Liver (tissue), 9 donors: ENCODE results near the gene BAHCC1. TPM values are rescaled to one million over a fixed set of nuclear protein-coding genes. Genes with fewer than 3 reads are reported as not detected.

Experiments used
- DNase-seq: peaks from one replicate; pipeline ENCODE4 v3.0.0-alpha.2; 2017; ENCODE audit warnings: low spot score
- H3K27ac ChIP-seq, 2 donors: one replicate each; pipeline ENCODE4 v1.7.0; 2013; ENCODE audit warnings: inconsistent platforms in 2 of 2, low read length in 2 of 2, control low read depth in 1 of 2, low read depth in 1 of 2, mild to moderate bottlenecking in 1 of 2
- H3K27me3 ChIP-seq, 4 donors: one replicate each; pipeline versions ENCODE4 v1.6.1 to v1.7.0; 2013; ENCODE audit warnings: low read length in 3 of 4, inconsistent platforms in 1 of 4, mild to moderate bottlenecking in 1 of 4, moderate library complexity in 1 of 4; ENCODE audit not compliant: control insufficient read depth in 4 of 4, insufficient read depth in 4 of 4
- H3K36me3 ChIP-seq, 4 donors: one replicate each; pipeline versions ENCODE4 v1.6.1 to v1.7.0; 2013; ENCODE audit warnings: low read length in 3 of 4, mild to moderate bottlenecking in 3 of 4, low read depth in 1 of 4, moderate library complexity in 1 of 4; ENCODE audit not compliant: control insufficient read depth in 4 of 4, insufficient read depth in 3 of 4
- H3K4me1 ChIP-seq, 4 donors: one replicate each; pipeline versions ENCODE4 v1.6.1 to v1.7.0; 2013; ENCODE audit warnings: low read length in 3 of 4, mild to moderate bottlenecking in 3 of 4, moderate library complexity in 1 of 4; ENCODE audit not compliant: control insufficient read depth in 4 of 4, insufficient read depth in 4 of 4
- H3K4me3 ChIP-seq, 3 donors: one replicate each; pipeline versions ENCODE4 v1.6.1 to v1.7.0; 2013; ENCODE audit warnings: low read length in 3 of 3, control low read depth in 1 of 3, low read depth in 1 of 3, mild to moderate bottlenecking in 1 of 3
- H3K9ac ChIP-seq, 2 donors: one replicate each; pipeline ENCODE4 v1.7.0; 2013; ENCODE audit warnings: low read length in 2 of 2, mild to moderate bottlenecking in 2 of 2, moderate library complexity in 2 of 2, control low read depth in 1 of 2, low read depth in 1 of 2
- H3K9me3 ChIP-seq, 4 donors: one replicate each; pipeline versions ENCODE4 v1.6.1 to v1.7.0; 2013; ENCODE audit warnings: low read length in 3 of 4; ENCODE audit not compliant: control insufficient read depth in 4 of 4
- ATF3 ChIP-seq: IDR thresholded peaks from 2 replicates; pipeline ENCODE4 v1.6.1; 2016; ENCODE audit warnings: antibody characterized with exemption
- CTCF ChIP-seq: fragments of 150-350 bp; IDR thresholded peaks from 2 replicates; pipeline ENCODE4 v1.5.1; 2017; ENCODE audit warnings: improper control_type of control experiment, low read depth, low read length; ENCODE audit not compliant: missing input control
- EGR1 ChIP-seq, 2 donors: IDR thresholded peaks; 2 replicates each; pipeline ENCODE4 v1.6.1; 2016 to 2018; ENCODE audit warnings: antibody characterized with exemption in 2 of 2, low read depth in 2 of 2
- FOXA2 ChIP-seq: IDR thresholded peaks from 2 replicates; pipeline ENCODE4 v1.6.1; 2016; ENCODE audit warnings: antibody characterized with exemption
- GABPA ChIP-seq, 2 donors: IDR thresholded peaks in 1 of 2; conservative IDR thresholded peaks in 1 of 2; 2 replicates each; pipeline ENCODE4 v1.6.1; 2016; ENCODE audit warnings: antibody characterized with exemption in 2 of 2, mild to moderate bottlenecking in 1 of 2, moderate library complexity in 1 of 2
- HNF4A ChIP-seq, 2 donors: conservative IDR thresholded peaks; 2 replicates each; pipeline ENCODE4 v1.6.1; 2016; ENCODE audit warnings: antibody characterized with exemption in 2 of 2, mild to moderate bottlenecking in 2 of 2
- HNF4G ChIP-seq: IDR thresholded peaks from 2 replicates; pipeline ENCODE4 v1.6.1; 2016; ENCODE audit warnings: antibody characterized with exemption
- MAX ChIP-seq: IDR thresholded peaks from 2 replicates; pipeline ENCODE4 v1.6.1; 2016; ENCODE audit warnings: antibody characterized with exemption
- NR2F2 ChIP-seq: IDR thresholded peaks from 2 replicates; pipeline ENCODE4 v1.6.1; 2016; ENCODE audit warnings: antibody characterized with exemption
- RAD21 ChIP-seq, 2 donors: IDR thresholded peaks; 2 replicates each; pipeline ENCODE4 v1.6.1; 2016; ENCODE audit warnings: antibody characterized with exemption in 2 of 2, mild to moderate bottlenecking in 2 of 2
- REST ChIP-seq: IDR thresholded peaks from 2 replicates; pipeline ENCODE4 v1.6.1; 2016; ENCODE audit warnings: antibody characterized with exemption, mild to moderate bottlenecking
- RXRA ChIP-seq, 2 donors: IDR thresholded peaks; 2 replicates each; pipeline ENCODE4 v1.6.1; 2017 to 2018; ENCODE audit warnings: antibody characterized with exemption in 2 of 2, mild to moderate bottlenecking in 1 of 2
- SP1 ChIP-seq: IDR thresholded peaks from 2 replicates; pipeline ENCODE4 v1.6.1; 2018; ENCODE audit warnings: antibody characterized with exemption, mild to moderate bottlenecking
- TAF1 ChIP-seq: conservative IDR thresholded peaks from 2 replicates; pipeline ENCODE4 v1.6.1; 2016; ENCODE audit warnings: antibody characterized with exemption, mild to moderate bottlenecking
- YY1 ChIP-seq: IDR thresholded peaks from 2 replicates; pipeline ENCODE4 v1.6.1; 2016; ENCODE audit warnings: antibody characterized with exemption, mild to moderate bottlenecking
- ZBTB33 ChIP-seq: IDR thresholded peaks from 2 replicates; pipeline ENCODE4 v1.6.1; 2016; ENCODE audit warnings: antibody characterized with exemption
- WGBS: extraction: QIAGEN DNeasy Blood & Tissue Kit; methylation state at CpG from one replicate; pipeline ENCODE4 v1.1.7; 2013; 5-methylcytosine and 5-hydroxymethylcytosine counted together
- polyA plus RNA-seq, 2 donors: library from polyadenylated mRNA; stranded (reverse) in 1 of 2; unstranded in 1 of 2; fragments of 200-250 nt in 1 of 2; fragments of >200 nt in 1 of 2; fragmentation: Nextera tagmentation in 1 of 2; extraction: Ambion mirVana in 1 of 2; gene quantifications; one replicate each; pipeline versions ENCODE4 v1.2.1 to v1.2.3, GENCODE V29; 2013 to 2015
- total RNA-seq, 2 donors: library from RNA; depleted of rRNA; stranded (reverse); fragments of >200 nt; gene quantifications; one replicate each; pipeline ENCODE4 v1.2.3, GENCODE V29; 2014
- donor health status: healthy.
- donor health status: healthy.
- donor health status: healthy.
- donor health status: healthy.
- donor health status: healthy.

Gene BAHCC1
- total and polyA plus RNA-seq, 4 donors = 0.76 to 3.9 (median 2.5) TPM

- 40% methylated on average over 41 of the region's 41 CpGs for WGBS
These were observed 32.2 kb downstream of the BAHCC1 start for GRCh38 chr17:81427173-81428120.

GRCh38 chr17:81428121-81428515, 32.9 kb downstream of the BAHCC1 start:
- peak overlapping the region in 1 of 2 donors; percentile 3 for H3K27ac ChIP-seq
- no peaks in the 10 kb centered on the region for H3K27me3 ChIP-seq
- no peak overlapping the region for H3K9ac ChIP-seq
- 61% methylated on average over 12 of the region's 12 CpGs for WGBS
- no peak overlapping the region for H3K4me3 ChIP-seq
- no peak for DNase-seq
- no peaks in the 10 kb centered on the region for H3K9me3 ChIP-seq
- H3K36me3 ChIP-seq = no peaks in the 10 kb centered on the region
- peaks cover 21 to 41% (median 31%) of the 10 kb centered on the region in 4 donors for H3K4me1 ChIP-seq
- TF ChIP-seq ZBTB33 (no peak), HNF4A (conservative IDR thresholded peaks at IDR 0.05) (no peak), NR2F2 (no peak), ATF3 (no peak), RAD21 (IDR thresholded peaks at IDR 0.05) (no peak), TAF1 (no peak), YY1 (no peak), FOXA2 (no peak), MAX (no peak), HNF4G (no peak), REST (no peak), CTCF (no peak), RXRA (IDR thresholded peaks at IDR 0.05) (no peak)

More at GRCh38 chr17:81427173-81428120, 32.2 kb downstream of the BAHCC1 start:
- Histone ChIP-seq H3K9me3 (no peaks in the 10 kb centered on the region), H3K4me1 (peaks cover 21 to 41% (median 31%) of the 10 kb centered on the region in 4 donors), H3K4me3 (no peak overlapping the region), H3K36me3 (no peaks in the 10 kb centered on the region), H3K27me3 (no peaks in the 10 kb centered on the region), H3K27ac (peak overlapping the region in 1 of 2 donors; percentile 3), H3K9ac (no peak overlapping the region)
- TF ChIP-seq RAD21 (IDR thresholded peaks at IDR 0.05) (no peak), HNF4A (conservative IDR thresholded peaks at IDR 0.05) (peak in 1 of 2 donors; percentile 12), CTCF (no peak), NR2F2 (no peak), TAF1 (no peak), GABPA (IDR thresholded peaks at IDR 0.05 in 1 of 2, conservative IDR thresholded peaks at IDR 0.05 in 1 of 2) (no peak), RXRA (IDR thresholded peaks at IDR 0.05) (no peak), SP1 (peak; percentile 22), ATF3 (no peak), EGR1 (IDR thresholded peaks at IDR 0.05; ENCODE audit: low read depth in 2 of 2) (no peak), FOXA2 (no peak), YY1 (no peak)
- no peak for DNase-seq
